Measurements from ENCODE around the gene NPAS3.

DNA sequence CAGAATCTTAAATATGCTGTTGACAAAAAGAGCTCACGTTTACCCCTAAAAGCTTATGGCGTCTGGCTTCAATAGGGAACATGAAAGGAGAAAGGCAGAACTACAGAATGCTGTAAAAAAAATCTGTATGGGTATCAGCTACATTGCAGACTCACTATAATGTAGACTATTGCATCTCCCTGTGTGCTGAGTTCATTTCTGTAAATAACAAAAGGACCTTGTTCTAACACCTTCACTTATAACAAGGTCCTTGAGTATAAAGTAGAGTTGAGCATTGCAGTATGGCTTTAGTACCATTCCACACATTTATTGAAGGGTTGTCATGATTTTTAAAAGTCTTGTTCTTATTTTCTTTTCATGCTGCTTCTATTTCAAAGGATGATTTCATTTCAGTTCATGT lies 165.3 kb downstream of the NPAS3 start:
- TF ChIP-seq, protein P1, sequence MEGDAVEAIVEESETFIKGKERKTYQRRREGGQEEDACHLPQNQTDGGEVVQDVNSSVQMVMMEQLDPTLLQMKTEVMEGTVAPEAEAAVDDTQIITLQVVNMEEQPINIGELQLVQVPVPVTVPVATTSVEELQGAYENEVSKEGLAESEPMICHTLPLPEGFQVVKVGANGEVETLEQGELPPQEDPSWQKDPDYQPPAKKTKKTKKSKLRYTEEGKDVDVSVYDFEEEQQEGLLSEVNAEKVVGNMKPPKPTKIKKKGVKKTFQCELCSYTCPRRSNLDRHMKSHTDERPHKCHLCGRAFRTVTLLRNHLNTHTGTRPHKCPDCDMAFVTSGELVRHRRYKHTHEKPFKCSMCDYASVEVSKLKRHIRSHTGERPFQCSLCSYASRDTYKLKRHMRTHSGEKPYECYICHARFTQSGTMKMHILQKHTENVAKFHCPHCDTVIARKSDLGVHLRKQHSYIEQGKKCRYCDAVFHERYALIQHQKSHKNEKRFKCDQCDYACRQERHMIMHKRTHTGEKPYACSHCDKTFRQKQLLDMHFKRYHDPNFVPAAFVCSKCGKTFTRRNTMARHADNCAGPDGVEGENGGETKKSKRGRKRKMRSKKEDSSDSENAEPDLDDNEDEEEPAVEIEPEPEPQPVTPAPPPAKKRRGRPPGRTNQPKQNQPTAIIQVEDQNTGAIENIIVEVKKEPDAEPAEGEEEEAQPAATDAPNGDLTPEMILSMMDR (IDR thresholded peaks at IDR 0.05) = no peak
- TF ChIP-seq POLR2A (IDR thresholded peaks at IDR 0.05) (no peak), POLR2AphosphoS5 (IDR thresholded peaks at IDR 0.05) (no peak), EP300 (IDR thresholded peaks at IDR 0.05) (no peak)
